AG04450 (cell line): Measurements from ENCODE around the gene DCAF6. TPM values are rescaled to one million over a fixed set of nuclear protein-coding genes. Genes with fewer than 3 reads are reported as not detected.

Experiments used
- CTCF ChIA-PET: fragments of 300-600, 350-600 bp; formaldehyde crosslinking; extraction: SDS; loops from one replicate; lab custom pipeline; 2022; ENCODE audit warnings: antibody characterized with exemption, inconsistent platforms; lab: Charles Lee
- POLR2A ChIA-PET: fragments of 350-600 bp; formaldehyde crosslinking; extraction: SDS; loops from one replicate; lab custom pipeline; 2021; ENCODE audit warnings: antibody characterized with exemption, inconsistent platforms; lab: Yijun Ruan, JAX
- DNase-seq: peaks from one replicate; pipeline ENCODE4 v3.0.0-alpha.2; 2011; ENCODE audit warnings: low read depth, low spot score
- H3K27ac ChIP-seq: one replicate; pipeline ENCODE4 v1.5.1; 2012; ENCODE audit warnings: low read depth, low read length, control low read depth
- H3K27me3 ChIP-seq: one replicate; pipeline ENCODE4 v1.6.0; 2012; ENCODE audit warnings: low read length; ENCODE audit not compliant: control insufficient read depth, insufficient read depth
- H3K4me3 ChIP-seq: 2 replicates; pipeline ENCODE4 v1.5.1; 2011; ENCODE audit warnings: mild to moderate bottlenecking, low read depth, low read length, control low read depth
- H3K9me3 ChIP-seq: 2 replicates; pipeline ENCODE4 v1.5.1; 2012; ENCODE audit warnings: low read length; ENCODE audit not compliant: control insufficient read depth, insufficient read depth
- CTCF ChIP-seq: IDR thresholded peaks from 2 replicates; pipeline ENCODE4 v1.5.1; 2011; ENCODE audit warnings: low read depth, low read length, control low read depth, inconsistent platforms
- polyA plus RNA-seq: library from polyadenylated mRNA; depleted of rRNA; stranded (reverse); fragments of >200 nt; gene quantifications from 2 replicates; pipeline ENCODE4 v1.2.3, GENCODE V29; 2011

Gene DCAF6
- polyA plus RNA-seq, 1 experiment, result 137 TPM

DNA sequence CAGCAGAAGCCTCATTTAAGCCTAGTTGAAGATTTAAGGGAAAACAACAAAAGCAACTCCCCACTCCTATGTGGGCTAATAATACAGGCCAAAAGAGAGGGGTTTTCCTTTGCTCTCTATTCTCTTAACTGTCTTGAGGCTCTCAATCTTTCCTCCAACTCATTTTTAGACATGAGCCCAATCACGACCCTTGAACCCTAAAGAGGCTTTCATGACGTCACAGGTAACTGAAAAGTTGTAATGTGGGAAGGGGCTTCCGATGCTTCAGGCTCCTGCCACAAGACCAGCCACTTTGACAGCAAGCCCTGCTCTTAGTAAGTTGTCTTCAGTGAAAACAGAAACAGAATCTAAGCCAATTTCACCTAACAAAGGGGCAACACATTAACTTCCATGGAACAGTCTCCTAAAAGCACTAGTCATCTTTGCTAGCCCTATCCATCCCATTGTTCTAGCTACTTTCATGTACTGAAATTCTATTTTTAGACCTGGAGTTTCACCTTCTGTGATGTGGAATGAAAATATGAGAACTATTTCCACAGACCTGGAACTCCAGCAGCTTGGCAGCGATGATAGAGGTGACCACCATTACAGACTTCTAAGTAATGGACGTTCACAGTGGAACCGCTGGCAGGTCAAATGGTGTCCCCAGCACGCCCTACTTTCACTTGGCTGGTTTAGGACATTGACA lies 164.0 kb downstream of the DCAF6 start:
- Histone ChIP-seq H3K27ac (no peak overlapping the region), H3K27me3 (no peaks in the 10 kb centered on the region), H3K9me3 (no peaks in the 10 kb centered on the region), H3K4me3 (no peak overlapping the region)
- DNase-seq, result no peak
- no peak for TF ChIP-seq CTCF
- CTCF ChIA-PET, result interaction anchor here (3.1 kb wide), 1 partner anchor 15 kb away, joined by 12 read pairs; no protein-coding TSS in a partner anchor
- POLR2A ChIA-PET, result interaction anchor here (0.7 kb wide), 1 partner anchor 38 kb away, joined by 4 read pairs; no protein-coding TSS in a partner anchor

- CTCF ChIA-PET, result interaction anchor here (2.3 to 3.1 kb wide), 2 partner anchors 16 to 19 kb away, joined by 11 to 12 read pairs; no protein-coding TSS in a partner anchor
- Histone ChIP-seq H3K4me3 (no peak overlapping the region), H3K27ac (no peak overlapping the region), H3K9me3 (no peaks in the 10 kb centered on the region), H3K27me3 (no peaks in the 10 kb centered on the region)
- POLR2A ChIA-PET, result no interaction called here
- TF ChIP-seq CTCF, result no peak
- no peak for DNase-seq
Observed at GRCh38 chr1:168101336-168101735, 164.9 kb downstream of the DCAF6 start.

DNA sequence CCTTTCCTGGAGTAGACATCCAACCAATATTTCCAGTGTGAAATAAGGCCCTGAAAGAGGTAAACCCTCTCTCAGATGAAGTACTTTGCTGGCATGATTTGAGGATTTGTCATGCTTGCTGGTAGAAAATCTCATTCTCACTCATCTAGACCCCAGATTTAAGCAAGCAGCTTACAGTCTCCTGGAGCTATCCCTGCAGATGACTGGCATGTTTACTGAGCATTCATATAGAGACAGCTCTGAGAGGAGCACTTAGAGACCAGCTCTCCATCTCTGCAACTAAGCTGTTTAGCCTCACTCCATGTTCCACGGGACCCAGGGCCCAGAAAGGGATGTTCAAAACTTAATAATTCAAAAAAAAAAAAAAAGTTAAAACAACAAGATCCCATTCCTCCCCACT lies 166.0 kb downstream of the DCAF6 start:
- TF ChIP-seq CTCF, result no peak
- Histone ChIP-seq H3K9me3 (no peaks in the 10 kb centered on the region), H3K4me3 (no peak overlapping the region), H3K27me3 (no peaks in the 10 kb centered on the region), H3K27ac (no peak overlapping the region)
- ChIA-PET CTCF (interaction anchor here (0.7 to 3.1 kb wide), 7 partner anchors 15 to 415 kb away, joined by 3 to 12 read pairs (median 4); no protein-coding TSS in a partner anchor), POLR2A (no interaction called here)
- DNase-seq, result no peak

- Histone ChIP-seq H3K27me3 (no peaks in the 10 kb centered on the region), H3K4me3 (no peak overlapping the region), H3K27ac (no peak overlapping the region), H3K9me3 (no peaks in the 10 kb centered on the region)
- ChIA-PET POLR2A (no interaction called here), CTCF (interaction anchor here (0.9 to 1.4 kb wide), 3 partner anchors 19 to 41 kb away, joined by 3 to 5 read pairs (median 4); no protein-coding TSS in a partner anchor)
- no peak for TF ChIP-seq CTCF
- DNase-seq, result no peak
Observed at GRCh38 chr1:168104535-168104934, 168.1 kb downstream of the DCAF6 start.

GRCh38 chr1:168105846-168106245 lies 169.4 kb downstream of the DCAF6 start:
- CTCF ChIA-PET, result no interaction called here
- no peak overlapping the region for H3K27ac ChIP-seq
- no peaks in the 10 kb centered on the region for H3K27me3 ChIP-seq
- no peak for TF ChIP-seq CTCF
- no peak overlapping the region for H3K4me3 ChIP-seq
- POLR2A ChIA-PET, result no interaction called here
- no peak for DNase-seq
- H3K9me3 ChIP-seq, result no peaks in the 10 kb centered on the region
